SK-N-SH treated with all-trans-retinoic acid at 6 μM for 48 hours (cell line): Measurements from ENCODE around the gene LUM.

Experiments
- ATAC-seq: fragments of 200-7000 bp; cut with Tn5 transposase; 3 replicates; pipeline ENCODE4 v1.9.1; 2020; ENCODE audit warnings: mild to moderate bottlenecking, moderate library complexity
- ARNTL ChIP-seq: fragments of 450-650 bp; formaldehyde crosslinking; IDR thresholded peaks from 2 replicates; pipeline ENCODE4 v1.5.0; 2020; ENCODE audit warnings: low read depth, mild to moderate bottlenecking, moderate library complexity, borderline replicate concordance
- BACH2 ChIP-seq: fragments of 250-450 bp; sonication (Bioruptor Pico); IDR thresholded peaks from 2 replicates; pipeline ENCODE4 v1.9.0; 2021; ENCODE audit warnings: mild to moderate bottlenecking, borderline replicate concordance
- CREB5 ChIP-seq: fragments of 250-450 bp; sonication (Bioruptor Pico); IDR thresholded peaks from 2 replicates; pipeline ENCODE4 v1.5.1; 2020; ENCODE audit warnings: low read depth, mild to moderate bottlenecking, moderate library complexity
- CSDC2 ChIP-seq: fragments of 250-450 bp; sonication (Bioruptor Pico); IDR thresholded peaks from 2 replicates; pipeline ENCODE4 v1.5.0; 2020; ENCODE audit warnings: mild to moderate bottlenecking, moderate library complexity
- CSRNP3 ChIP-seq: fragments of 250-450 bp; sonication (Bioruptor Pico); IDR thresholded peaks from 2 replicates; pipeline ENCODE4 v1.5.1; 2021; ENCODE audit warnings: mild to moderate bottlenecking, moderate library complexity
- GLIS3 ChIP-seq: fragments of 250-450 bp; sonication (Bioruptor Pico); IDR thresholded peaks from 2 replicates; pipeline ENCODE4 v1.5.0; 2020; ENCODE audit warnings: mild to moderate bottlenecking, moderate library complexity
- ISL1 ChIP-seq: fragments of 250-450 bp; sonication (Bioruptor Pico); IDR thresholded peaks from 2 replicates; pipeline ENCODE4 v2.1.2; 2022; ENCODE audit warnings: mild to moderate bottlenecking, moderate library complexity
- OSR1 ChIP-seq: fragments of 250-450 bp; sonication (Bioruptor Pico); IDR thresholded peaks from 2 replicates; pipeline ENCODE4 v1.8.0; 2022; ENCODE audit warnings: moderate library complexity, mild to moderate bottlenecking, inconsistent platforms
- PATZ1 ChIP-seq: fragments of 250-450 bp; sonication (Bioruptor Pico); IDR thresholded peaks from 2 replicates; pipeline ENCODE4 v1.8.0; 2020; ENCODE audit warnings: mild to moderate bottlenecking, moderate library complexity, borderline replicate concordance
- POU6F1 ChIP-seq: fragments of 250-450 bp; sonication (Bioruptor Pico); IDR thresholded peaks from 2 replicates; pipeline ENCODE4 v1.8.0; 2021; ENCODE audit warnings: low read depth, mild to moderate bottlenecking, moderate library complexity, borderline replicate concordance
- PPARA ChIP-seq: fragments of 250-450 bp; sonication (Bioruptor Pico); IDR thresholded peaks from 2 replicates; pipeline ENCODE4 v1.5.0; 2020; ENCODE audit warnings: mild to moderate bottlenecking, borderline replicate concordance
- RARB ChIP-seq: fragments of 250-450 bp; sonication (Bioruptor Pico); IDR thresholded peaks from 2 replicates; pipeline ENCODE4 v1.8.0; 2021; ENCODE audit warnings: mild to moderate bottlenecking, moderate library complexity
- SNAI2 ChIP-seq: fragments of 250-450 bp; sonication (Bioruptor Pico); IDR thresholded peaks from 2 replicates; pipeline ENCODE4 v1.5.0; 2020; ENCODE audit warnings: mild to moderate bottlenecking, moderate library complexity
- TCF4 ChIP-seq: fragments of 250-450 bp; sonication (Bioruptor Pico); IDR thresholded peaks from 2 replicates; pipeline ENCODE4 v1.8.0; 2021; ENCODE audit warnings: mild to moderate bottlenecking, moderate library complexity, borderline replicate concordance
- TOX ChIP-seq: fragments of 250-450 bp; sonication (Bioruptor Pico); IDR thresholded peaks from 2 replicates; pipeline ENCODE4 v1.8.0; 2021; ENCODE audit warnings: mild to moderate bottlenecking, moderate library complexity, borderline replicate concordance
- ZC3H10 ChIP-seq: fragments of 250-450 bp; sonication (Bioruptor Pico); IDR thresholded peaks from 2 replicates; pipeline ENCODE4 v1.5.1; 2021; ENCODE audit warnings: mild to moderate bottlenecking, moderate library complexity
- ZFP3 ChIP-seq: fragments of 250-450 bp; sonication (Bioruptor Pico); IDR thresholded peaks from 2 replicates; pipeline ENCODE4 v1.5.0; 2020; ENCODE audit warnings: mild to moderate bottlenecking, moderate library complexity
- ZFP30 ChIP-seq: fragments of 450-650 bp; formaldehyde crosslinking; IDR thresholded peaks from 2 replicates; pipeline ENCODE4 v1.5.0; 2022; ENCODE audit warnings: mild to moderate bottlenecking, moderate library complexity
- ZNF565 ChIP-seq: fragments of 450-650 bp; formaldehyde crosslinking; conservative IDR thresholded peaks from 2 replicates; pipeline ENCODE4 v1.5.0; 2020; ENCODE audit warnings: low read depth, mild to moderate bottlenecking, moderate library complexity
- ZNF70 ChIP-seq: fragments of 450-650 bp; formaldehyde crosslinking; IDR thresholded peaks from 2 replicates; pipeline ENCODE4 v1.5.0; 2020; ENCODE audit warnings: mild to moderate bottlenecking, moderate library complexity
- ZNF8 ChIP-seq: fragments of 450-650 bp; formaldehyde crosslinking; IDR thresholded peaks from 2 replicates; pipeline ENCODE4 v1.5.0; 2020; ENCODE audit warnings: mild to moderate bottlenecking, moderate library complexity

Gene LUM

GRCh38 chr12:91061091-91061490 is 50.2 kb downstream of the LUM start (continued):
- no peak for TF ChIP-seq CREB5 (CRISPR knock-in tag)

GRCh38 chr12:91059211-91059610 is 52.1 kb downstream of the LUM start:
- no peak for TF ChIP-seq PATZ1 (CRISPR knock-in tag)
- TF ChIP-seq GLIS3 (CRISPR knock-in tag): no peak
- no peak for TF ChIP-seq CREB5 (CRISPR knock-in tag)
- TF ChIP-seq BACH2 (CRISPR knock-in tag): no peak
- no peak for TF ChIP-seq ZFP30 (CRISPR knock-in tag)
- TF ChIP-seq RARB (CRISPR knock-in tag): no peak
- TF ChIP-seq ARNTL (CRISPR knock-in tag): no peak
- no peak for TF ChIP-seq ZNF70 (CRISPR knock-in tag)
- TF ChIP-seq POU6F1 (CRISPR knock-in tag): no peak
- no peak for TF ChIP-seq PPARA (CRISPR knock-in tag)
- ATAC-seq: no peak

- no peak for ATAC-seq
- TF ChIP-seq OSR1 (CRISPR knock-in tag) (no peak), ZFP3 (CRISPR knock-in tag) (no peak), SNAI2 (CRISPR knock-in tag) (no peak), ZNF565 (no peak), ZC3H10 (CRISPR knock-in tag) (no peak), CREB5 (CRISPR knock-in tag) (no peak), CSRNP3 (CRISPR knock-in tag) (no peak), CSDC2 (CRISPR knock-in tag) (no peak), TCF4 (no peak), ARNTL (CRISPR knock-in tag) (no peak), PPARA (CRISPR knock-in tag) (no peak)
- TF ChIP-seq, all 23 proteins: peak for 0
These were observed 52.5 kb downstream of the LUM start for GRCh38 chr12:91058786-91059185.

GRCh38 chr12:91057368-91058165 is 53.7 kb downstream of the LUM start, which contains the start of gene KERA:
Gene KERA (minus strand): TSS chr12:91058024. CDS start chr12:91056281, 1,743 bp downstream.
- TF ChIP-seq ZC3H10 (CRISPR knock-in tag) (no peak), RARB (CRISPR knock-in tag) (no peak), BACH2 (CRISPR knock-in tag) (no peak), CREB5 (CRISPR knock-in tag) (no peak), SNAI2 (CRISPR knock-in tag) (no peak), TOX (CRISPR knock-in tag) (no peak), PATZ1 (CRISPR knock-in tag) (no peak), ZFP3 (CRISPR knock-in tag) (no peak), OSR1 (CRISPR knock-in tag) (no peak), ZNF8 (CRISPR knock-in tag) (no peak), ISL1 (CRISPR knock-in tag) (no peak), ZFP30 (CRISPR knock-in tag) (no peak), GLIS3 (CRISPR knock-in tag) (no peak), CSDC2 (CRISPR knock-in tag) (no peak), ARNTL (CRISPR knock-in tag) (no peak)
- TF ChIP-seq, all 23 proteins: peak for 0
- no peak for ATAC-seq
